H1 (cell line): ENCODE results near the gene CRELD1. TPM values are rescaled to one million over a fixed set of nuclear protein-coding genes. Genes with fewer than 3 reads are reported as not detected.

Experiments used
- CTCF ChIA-PET: fragments of 300-600 bp; sonication (Branson Sonifier 250); formaldehyde crosslinking; loops from one replicate; lab custom pipeline; 2021; ENCODE audit not compliant: partially characterized antibody; lab: Charles Lee
- POLR2A ChIA-PET: fragments of 300-600 bp; sonication (Branson Sonifier 250); formaldehyde crosslinking; loops from one replicate; lab custom pipeline; 2021; ENCODE audit warnings: inconsistent platforms; ENCODE audit not compliant: partially characterized antibody; lab: Charles Lee
- DNase-seq, 2 experiments: peaks; one replicate each; pipeline versions ENCODE4 v3.0.0 to v3.0.0-alpha.2; 2010 to 2022; ENCODE audit warnings: low spot score in 2 of 2, low read depth in 1 of 2, mixed read lengths in 1 of 2
- FAIRE-seq: peaks from 2 replicates; lab custom pipeline; 2011; peaks lifted over from hg19 to GRCh38; lab: Jason Lieb, UNC
- H2AFZ ChIP-seq: 2 replicates; pipeline ENCODE4 v1.8.1; 2012; ENCODE audit warnings: low read length, inconsistent platforms
- H2AK5ac ChIP-seq: 2 replicates; pipeline ENCODE4 v1.6.1; 2013; ENCODE audit warnings: low read depth, low read length
- H2BK120ac ChIP-seq: replicated peaks from 2 replicates; pipeline ENCODE3; 2013; ENCODE audit warnings: low read depth, low read length, inconsistent platforms
- H2BK12ac ChIP-seq: 2 replicates; pipeline ENCODE4 v1.6.1; 2013; ENCODE audit warnings: low read depth, low read length
- H2BK15ac ChIP-seq: 2 replicates; pipeline ENCODE4 v1.6.1; 2013; ENCODE audit warnings: low read length
- H2BK20ac ChIP-seq: 2 replicates; pipeline ENCODE4 v1.6.1; 2013; ENCODE audit warnings: low read length
- H2BK5ac ChIP-seq: 2 replicates; pipeline ENCODE4 v1.6.1; 2013; ENCODE audit warnings: low read depth, low read length
- H3K14ac ChIP-seq: 2 replicates; pipeline ENCODE4 v1.6.1; 2013; ENCODE audit warnings: inconsistent platforms; ENCODE audit not compliant: insufficient read length
- H3K18ac ChIP-seq: 2 replicates; pipeline ENCODE4 v1.6.1; 2013; ENCODE audit warnings: low read length; ENCODE audit errors: extremely low read depth
- H3K23ac ChIP-seq: 2 replicates; pipeline ENCODE4 v1.6.1; 2013; ENCODE audit warnings: inconsistent platforms; ENCODE audit not compliant: insufficient read length
- H3K23me2 ChIP-seq: 2 replicates; pipeline ENCODE4 v1.6.1; 2013; ENCODE audit warnings: low read depth, low read length
- H3K27ac ChIP-seq: 2 replicates; pipeline ENCODE4 v1.6.1; 2011; ENCODE audit warnings: low read depth, low read length, inconsistent platforms
- H3K27me3 ChIP-seq, 4 experiments: replicated peaks in 1 of 4; 1 replicate in 1 of 4; 2 replicates in 3 of 4; pipeline versions ENCODE4 v1.6.1 to v1.8.1; 2011 to 2013; ENCODE audit warnings: low read length in 3 of 4, mild to moderate bottlenecking in 3 of 4, inconsistent platforms in 2 of 4, mixed read lengths in 2 of 4, moderate library complexity in 1 of 4; ENCODE audit not compliant: control insufficient read depth in 3 of 4, insufficient read depth in 3 of 4; ENCODE audit errors: extremely low read depth in 1 of 4
- H3K36me3 ChIP-seq, 4 experiments: 2 replicates each; pipeline versions ENCODE4 v1.6.1 to v1.8.1; 2011 to 2013; ENCODE audit warnings: mild to moderate bottlenecking in 4 of 4, low read length in 3 of 4, moderate library complexity in 2 of 4, control low read depth in 1 of 4, inconsistent platforms in 1 of 4; ENCODE audit not compliant: insufficient read depth in 4 of 4, control insufficient read depth in 2 of 4
- H3K4ac ChIP-seq: replicated peaks from 2 replicates; pipeline ENCODE3; 2013; ENCODE audit warnings: low read length, low read depth, mixed read lengths, inconsistent platforms; ENCODE audit not compliant: insufficient read length
- H3K4me1 ChIP-seq, 4 experiments: replicated peaks in 1 of 4; 1 replicate in 1 of 4; 2 replicates in 3 of 4; pipeline versions ENCODE4 v1.6.1 to v1.8.1; 2011 to 2013; ENCODE audit warnings: low read length in 3 of 4, inconsistent platforms in 2 of 4, mixed read lengths in 1 of 4; ENCODE audit not compliant: insufficient read depth in 4 of 4, control insufficient read depth in 3 of 4
- H3K4me2 ChIP-seq, 2 experiments: 2 replicates each; pipeline versions ENCODE4 v1.6.1 to v1.8.1; 2011 to 2013; ENCODE audit warnings: low read depth in 2 of 2, low read length in 2 of 2, control low read depth in 1 of 2, inconsistent platforms in 1 of 2, mild to moderate bottlenecking in 1 of 2; ENCODE audit not compliant: insufficient read depth in 1 of 2
- H3K4me3 ChIP-seq, 4 experiments: fragments of 200-600, 300-600 bp in 1 of 4; sonication (generic), shearing (Covaris generic), sonication (Bioruptor Twin) in 1 of 4; 2 replicates each; pipeline versions ENCODE4 v1.5.1 to v1.8.1; 2011 to 2016; ENCODE audit warnings: low read length in 4 of 4, low read depth in 3 of 4, control low read depth in 2 of 4, inconsistent platforms in 2 of 4, mild to moderate bottlenecking in 2 of 4, mixed read lengths in 1 of 4, moderate library complexity in 1 of 4; ENCODE audit not compliant: insufficient read depth in 2 of 4; ENCODE audit errors: extremely low read depth in 1 of 4
- H3K56ac ChIP-seq: replicated peaks from 2 replicates; pipeline ENCODE3; 2013; ENCODE audit warnings: low read depth, mild to moderate bottlenecking, mixed read lengths, low read length, inconsistent platforms; ENCODE audit not compliant: insufficient read length
- H3K79me1 ChIP-seq: 2 replicates; pipeline ENCODE4 v1.6.1; 2013; ENCODE audit warnings: low read depth, low read length, control low read depth
- H3K79me2 ChIP-seq, 2 experiments: 2 replicates each; pipeline versions ENCODE4 v1.6.1 to v1.8.1; 2012 to 2013; ENCODE audit warnings: low read length in 2 of 2, mild to moderate bottlenecking in 2 of 2, inconsistent platforms in 1 of 2; ENCODE audit not compliant: insufficient read depth in 2 of 2, control insufficient read depth in 1 of 2
- H3K9ac ChIP-seq, 4 experiments: replicated peaks in 1 of 4; 1 replicate in 1 of 4; 2 replicates in 3 of 4; pipeline versions ENCODE4 v1.6.1 to v1.8.1; 2011 to 2013; ENCODE audit warnings: low read depth in 3 of 4, low read length in 3 of 4, control low read depth in 2 of 4, mild to moderate bottlenecking in 2 of 4, moderate library complexity in 2 of 4, inconsistent platforms in 1 of 4; ENCODE audit errors: extremely low read depth in 1 of 4
- H3K9me3 ChIP-seq, 2 experiments: 2 replicates each; pipeline versions ENCODE4 v1.6.1 to v1.8.1; 2012 to 2013; ENCODE audit warnings: mild to moderate bottlenecking in 2 of 2, moderate library complexity in 2 of 2, control low read depth in 1 of 2, inconsistent platforms in 1 of 2, low read depth in 1 of 2, low read length in 1 of 2, mixed read lengths in 1 of 2; ENCODE audit not compliant: insufficient read depth in 2 of 2
- H4K20me1 ChIP-seq, 2 experiments: replicated peaks in 1 of 2; 2 replicates each; pipeline versions ENCODE3 to v1.8.1; 2011 to 2013; ENCODE audit warnings: inconsistent platforms in 2 of 2, low read length in 2 of 2, mild to moderate bottlenecking in 1 of 2; ENCODE audit not compliant: insufficient read depth in 2 of 2, control insufficient read depth in 1 of 2
- H4K5ac ChIP-seq: 2 replicates; pipeline ENCODE4 v1.6.1; 2013; ENCODE audit warnings: low read length, low read depth, mixed read lengths, inconsistent platforms; ENCODE audit not compliant: insufficient read length
- H4K8ac ChIP-seq: 2 replicates; pipeline ENCODE4 v1.8.0; 2013; ENCODE audit warnings: mild to moderate bottlenecking, moderate library complexity, low read length, inconsistent platforms; ENCODE audit not compliant: insufficient read depth; ENCODE audit errors: extremely low read depth
- H4K91ac ChIP-seq: replicated peaks from 2 replicates; pipeline ENCODE3; 2013; ENCODE audit warnings: low read length, mixed read lengths, inconsistent platforms; ENCODE audit not compliant: insufficient read length
- CREB1 ChIP-seq: IDR thresholded peaks from 2 replicates; pipeline ENCODE4 v1.6.1; 2012; ENCODE audit warnings: inconsistent platforms
- HDAC6 ChIP-seq: IDR thresholded peaks from one replicate; pipeline ENCODE4 v1.7.1; 2012; ENCODE audit warnings: low read depth, mild to moderate bottlenecking, inconsistent platforms, low read length, moderate library complexity
- JUN ChIP-seq: IDR thresholded peaks from 2 replicates; pipeline ENCODE4 v1.6.1; 2011; ENCODE audit warnings: low read depth, mild to moderate bottlenecking, improper control_type of control experiment, low read length
- MAFK ChIP-seq: IDR thresholded peaks from 2 replicates; pipeline ENCODE4 v1.6.1; 2012; ENCODE audit warnings: low read depth, mild to moderate bottlenecking, improper control_type of control experiment, low read length
- MAX ChIP-seq: IDR thresholded peaks from 2 replicates; pipeline ENCODE4 v1.6.1; 2012; ENCODE audit warnings: inconsistent platforms
- POLR2A ChIP-seq, 2 experiments: IDR thresholded peaks; 1 replicate in 1 of 2; 2 replicates in 1 of 2; pipeline ENCODE4 v1.6.1; 2011; ENCODE audit warnings: low read depth in 2 of 2, low read length in 2 of 2, mild to moderate bottlenecking in 2 of 2; ENCODE audit errors: control extremely low read depth in 1 of 2
- POLR2AphosphoS5 ChIP-seq: IDR thresholded peaks from 2 replicates; pipeline ENCODE4 v1.6.1; 2011; ENCODE audit warnings: low read depth, low read length
- POU5F1 ChIP-seq: IDR thresholded peaks from 2 replicates; pipeline ENCODE4 v1.6.1; 2011; ENCODE audit warnings: low read depth, mild to moderate bottlenecking, low read length, moderate library complexity
- RBBP5 ChIP-seq: IDR thresholded peaks from 2 replicates; pipeline ENCODE4 v1.7.1; 2012; ENCODE audit warnings: low read depth, mild to moderate bottlenecking, inconsistent platforms, low read length, moderate library complexity, borderline replicate concordance
- WGBS, 2 experiments: shearing (Covaris generic) in 1 of 2; methylation state at CpG; one replicate each; pipeline versions ENCODE4 v1.1.6 to v1.1.7; 2013 to 2015; ENCODE audit warnings: low lambda C conversion rate in 2 of 2, mixed read lengths in 2 of 2, inconsistent platforms in 1 of 2, low coverage in 1 of 2, missing lambda C conversion rate in 1 of 2; ENCODE audit not compliant: insufficient replicate concordance in 2 of 2, insufficient coverage in 1 of 2, insufficient read length in 1 of 2; ENCODE audit errors: extremely low coverage in 1 of 2, missing lambda C conversion rate in 1 of 2; 5-methylcytosine and 5-hydroxymethylcytosine counted together
- polyA plus RNA-seq, 7 experiments: library from polyadenylated mRNA; depleted of rRNA in 3 of 7; stranded (reverse) in 5 of 7; unstranded in 2 of 7; fragments of >200 nt in 5 of 7; fragments of 200-250 nt in 2 of 7; gene quantifications; 1 replicate in 5 of 7; 2 replicates in 1 of 7; 4 replicates in 1 of 7; pipeline versions ENCODE4 v1.2.1 to v1.2.3, GENCODE V29; 2011 to 2013; ENCODE audit warnings: missing spikeins in 2 of 7, mixed read lengths in 2 of 7
- total RNA-seq: library from RNA; stranded (reverse); fragmentation: NEBNext Ultra II Directional; extraction: Animal tissue kit (Norgen Biotek cat#: 25700); gene quantifications from 2 replicates; pipeline ENCODE4 v1.2.1, GENCODE V29; 2021

The CRELD1 gene
- total and polyA plus RNA-seq, 2 of the 8 experiments (the other 6 are each of a cell fraction or from before 2014, with no cell fraction given) = 12.9 to 15.1 TPM

- no peak overlapping the region for H3K56ac ChIP-seq
- peaks cover 0 to 5% of the 10 kb centered on the region in 2 experiments for H4K20me1 ChIP-seq
- no peak overlapping the region for H2AK5ac ChIP-seq
- H3K4me1 ChIP-seq = no peaks in the 10 kb centered on the region
- H3K27ac ChIP-seq = no peak overlapping the region
- no peak overlapping the region for H2BK15ac ChIP-seq
- peaks cover 0 to 7% of the 10 kb centered on the region in 2 experiments; a peak in 2 of 4 replicates for H3K79me2 ChIP-seq
- no peaks in the 10 kb centered on the region for H3K27me3 ChIP-seq
- H2BK20ac ChIP-seq = no peak overlapping the region
- H4K8ac ChIP-seq = no peak overlapping the region; the same call in 1 of the 2 replicates
- H3K23me2 ChIP-seq = no peaks in the 10 kb centered on the region
- FAIRE-seq = no peak
- no peak overlapping the region for H3K4me2 ChIP-seq
- 86% methylated on average over 2 of the region's 2 CpGs; no CpG with 5 or more reads in 1 of the 2 experiments for WGBS, 2 experiments
- ChIA-PET POLR2A (no interaction called here), CTCF (interaction anchor here (0.6 to 4.0 kb wide), 4 partner anchors 14 to 746 kb away, joined by 3 to 21 read pairs (median 4); partner anchors contain the start of gene PRRT3)
- no peak overlapping the region for H2BK12ac ChIP-seq
- no peak overlapping the region for H4K5ac ChIP-seq
- H3K4me3 ChIP-seq = no peak overlapping the region
- peaks cover 2% of the 10 kb centered on the region; the same call in 1 of the 2 replicates for H3K79me1 ChIP-seq
- no peak overlapping the region for H2AFZ ChIP-seq
- no peak overlapping the region for H3K9ac ChIP-seq
- H3K36me3 ChIP-seq = peaks cover under 1 to 18% (median 2%) of the 10 kb centered on the region in 4 experiments; a peak in 7 of 8 replicates
- H3K4ac ChIP-seq = no peak overlapping the region
- DNase-seq = no peak
- H3K23ac ChIP-seq = no peak overlapping the region
- H3K18ac ChIP-seq = no peak overlapping the region
- H2BK5ac ChIP-seq = no peak overlapping the region
- H4K91ac ChIP-seq = no peak overlapping the region
- no peak overlapping the region for H2BK120ac ChIP-seq
- no peaks in the 10 kb centered on the region for H3K9me3 ChIP-seq
- no peak overlapping the region for H3K14ac ChIP-seq
- TF ChIP-seq POU5F1 (no peak), CREB1 (no peak), MAX (no peak), JUN (no peak), POLR2A (IDR thresholded peaks at IDR 0.05; ENCODE audit: control extremely low read depth in 1 of 2, low read depth in 2 of 2, low read length in 2 of 2) (no peak), HDAC6 (no peak), POLR2AphosphoS5 (no peak), RBBP5 (no peak), MAFK (no peak)
Measured at GRCh38 chr3:9980251-9980650, 46.6 kb downstream of the CRELD1 start.
